RWPE2 (cell line): ENCODE data around the gene ICE1.
A peak's percentile ranks its signal among the peaks of the same experiment; 100 is the strongest.

Source experiments
- ATAC-seq: fragments of 200-7000 bp; cut with Tn5 transposase; 3 replicates; pipeline ENCODE4 v1.9.1; 2021; ENCODE audit warnings: low read depth
- DNase-seq: peaks from one replicate; pipeline ENCODE4 v3.0.0-alpha.2; 2020; ENCODE audit warnings: low spot score
- H3K27ac ChIP-seq: fragments of 450-650 bp; 2 replicates; pipeline ENCODE4 v1.5.1; 2017; ENCODE audit warnings: mild to moderate bottlenecking; ENCODE audit not compliant: poor library complexity, severe bottlenecking
- H3K27me3 ChIP-seq: fragments of 250-450 bp; sonication (Bioruptor Pico); 2 replicates; pipeline ENCODE4 v1.5.1; 2021; ENCODE audit warnings: mild to moderate bottlenecking, moderate library complexity; ENCODE audit not compliant: insufficient read depth, poor library complexity, severe bottlenecking
- H3K36me3 ChIP-seq: fragments of 250-450 bp; sonication (Bioruptor Pico); 2 replicates; pipeline ENCODE4 v1.5.1; 2020; ENCODE audit warnings: low read depth, mild to moderate bottlenecking, moderate library complexity
- H3K4me1 ChIP-seq: fragments of 250-450 bp; sonication (Bioruptor Pico); 2 replicates; pipeline ENCODE4 v1.5.1; 2021; ENCODE audit warnings: mild to moderate bottlenecking, moderate library complexity; ENCODE audit not compliant: insufficient read depth, poor library complexity, severe bottlenecking
- H3K4me3 ChIP-seq: fragments of 250-450 bp; sonication (Bioruptor Pico); 2 replicates; pipeline ENCODE4 v1.5.1; 2021; ENCODE audit warnings: mild to moderate bottlenecking, moderate library complexity; ENCODE audit not compliant: severe bottlenecking
- H3K9me3 ChIP-seq: fragments of 250-450 bp; sonication (Bioruptor Pico); 2 replicates; pipeline ENCODE4 v1.5.1; 2021; ENCODE audit warnings: mild to moderate bottlenecking, moderate library complexity; ENCODE audit not compliant: severe bottlenecking
- TF ChIP-seq, protein P1 (sequence below): fragments of 450-650 bp; IDR thresholded peaks from one replicate; pipeline ENCODE4 v1.5.1; 2017; ENCODE audit warnings: mild to moderate bottlenecking, moderate library complexity; ENCODE audit not compliant: poor library complexity, severe bottlenecking

The ICE1 gene

DNA sequence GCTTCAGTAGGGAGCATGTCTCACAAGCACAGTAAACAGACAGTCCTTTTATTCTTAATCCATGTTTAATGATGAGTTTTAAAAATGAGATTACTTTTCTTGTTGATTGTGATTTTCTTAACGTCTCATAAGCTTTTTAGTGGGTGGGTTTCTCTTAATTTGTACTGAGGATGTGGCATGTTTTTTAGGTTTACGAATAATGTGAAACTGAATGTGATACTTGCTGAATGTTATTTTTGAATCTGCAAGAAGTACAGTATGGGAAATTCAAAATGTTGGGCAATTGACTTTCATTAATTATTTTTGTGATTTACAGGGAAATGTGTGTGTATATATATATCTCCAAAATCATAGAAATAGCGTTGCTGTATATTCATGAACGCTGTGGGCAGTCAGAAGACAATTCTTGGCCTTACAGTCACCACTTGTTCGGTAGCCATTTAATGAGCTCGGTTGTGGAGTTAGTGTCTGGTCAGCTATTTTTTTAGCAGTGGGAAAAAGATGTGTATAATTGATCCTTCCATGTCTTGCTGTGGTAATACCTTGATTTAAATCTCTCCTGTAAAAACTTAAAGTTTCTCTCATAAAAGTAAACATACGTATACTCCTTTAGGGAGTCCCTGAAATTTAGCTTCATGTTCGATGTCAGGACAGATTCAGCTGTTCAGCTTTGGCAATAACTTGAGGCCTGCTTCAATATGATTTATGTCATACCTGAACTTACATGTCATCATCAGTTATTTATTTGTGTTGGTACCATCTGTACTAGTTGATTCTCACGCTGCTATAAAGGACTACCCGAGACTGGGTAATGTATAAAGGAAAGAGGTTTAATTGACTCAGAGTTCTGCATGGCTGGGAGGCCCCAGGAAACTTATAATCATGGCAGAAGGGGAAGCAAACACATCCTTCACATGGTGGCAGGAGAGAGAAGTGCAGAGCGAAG lies 15.0 kb downstream of the ICE1 start:
- H3K27me3 ChIP-seq, result no peaks in the 10 kb centered on the region
- no peaks in the 10 kb centered on the region for H3K9me3 ChIP-seq
- no peak for ATAC-seq
- peaks cover 3% of the 10 kb centered on the region for H3K4me1 ChIP-seq
- no peak overlapping the region for H3K4me3 ChIP-seq
- DNase-seq, result no peak
- H3K27ac ChIP-seq, result no peak overlapping the region
- TF ChIP-seq, protein P1, sequence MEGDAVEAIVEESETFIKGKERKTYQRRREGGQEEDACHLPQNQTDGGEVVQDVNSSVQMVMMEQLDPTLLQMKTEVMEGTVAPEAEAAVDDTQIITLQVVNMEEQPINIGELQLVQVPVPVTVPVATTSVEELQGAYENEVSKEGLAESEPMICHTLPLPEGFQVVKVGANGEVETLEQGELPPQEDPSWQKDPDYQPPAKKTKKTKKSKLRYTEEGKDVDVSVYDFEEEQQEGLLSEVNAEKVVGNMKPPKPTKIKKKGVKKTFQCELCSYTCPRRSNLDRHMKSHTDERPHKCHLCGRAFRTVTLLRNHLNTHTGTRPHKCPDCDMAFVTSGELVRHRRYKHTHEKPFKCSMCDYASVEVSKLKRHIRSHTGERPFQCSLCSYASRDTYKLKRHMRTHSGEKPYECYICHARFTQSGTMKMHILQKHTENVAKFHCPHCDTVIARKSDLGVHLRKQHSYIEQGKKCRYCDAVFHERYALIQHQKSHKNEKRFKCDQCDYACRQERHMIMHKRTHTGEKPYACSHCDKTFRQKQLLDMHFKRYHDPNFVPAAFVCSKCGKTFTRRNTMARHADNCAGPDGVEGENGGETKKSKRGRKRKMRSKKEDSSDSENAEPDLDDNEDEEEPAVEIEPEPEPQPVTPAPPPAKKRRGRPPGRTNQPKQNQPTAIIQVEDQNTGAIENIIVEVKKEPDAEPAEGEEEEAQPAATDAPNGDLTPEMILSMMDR, result no peak
- H3K36me3 ChIP-seq, result peaks cover 69% of the 10 kb centered on the region

DNA sequence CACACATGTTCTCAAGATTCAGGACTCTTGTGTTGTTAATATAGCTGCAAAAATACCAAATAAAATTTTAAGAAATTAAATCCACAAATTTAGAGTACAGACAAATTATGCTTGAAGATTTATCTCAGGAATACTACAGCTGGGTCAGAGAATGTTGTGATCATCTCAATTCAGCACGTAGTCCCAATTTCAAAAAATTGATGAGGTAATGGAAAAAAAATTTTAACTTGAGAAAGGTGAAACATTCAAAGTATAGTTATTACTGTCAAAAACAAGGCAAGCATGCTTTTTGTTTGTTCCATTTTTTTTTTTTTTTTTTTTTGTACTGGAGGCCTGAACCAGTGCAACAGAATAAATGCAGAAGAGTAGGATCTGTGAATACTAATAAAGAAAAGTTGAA lies 29.4 kb downstream of the ICE1 start:
- Histone ChIP-seq H3K27me3 (no peaks in the 10 kb centered on the region), H3K4me1 (no peaks in the 10 kb centered on the region), H3K27ac (no peak overlapping the region), H3K4me3 (no peak overlapping the region), H3K36me3 (peaks cover 97% of the 10 kb centered on the region), H3K9me3 (no peaks in the 10 kb centered on the region)
- ATAC-seq, result no peak
- TF ChIP-seq, protein P1, result no peak
- no peak for DNase-seq

GRCh38 chr5:5453131-5453530 lies 30.7 kb downstream of the ICE1 start:
- DNase-seq, result no peak
- Histone ChIP-seq H3K4me1 (no peaks in the 10 kb centered on the region), H3K27ac (no peak overlapping the region), H3K4me3 (no peak overlapping the region), H3K36me3 (peaks cover 97% of the 10 kb centered on the region), H3K27me3 (no peaks in the 10 kb centered on the region), H3K9me3 (no peaks in the 10 kb centered on the region)
- TF ChIP-seq, protein P1, result no peak
- ATAC-seq, result no peak

DNA sequence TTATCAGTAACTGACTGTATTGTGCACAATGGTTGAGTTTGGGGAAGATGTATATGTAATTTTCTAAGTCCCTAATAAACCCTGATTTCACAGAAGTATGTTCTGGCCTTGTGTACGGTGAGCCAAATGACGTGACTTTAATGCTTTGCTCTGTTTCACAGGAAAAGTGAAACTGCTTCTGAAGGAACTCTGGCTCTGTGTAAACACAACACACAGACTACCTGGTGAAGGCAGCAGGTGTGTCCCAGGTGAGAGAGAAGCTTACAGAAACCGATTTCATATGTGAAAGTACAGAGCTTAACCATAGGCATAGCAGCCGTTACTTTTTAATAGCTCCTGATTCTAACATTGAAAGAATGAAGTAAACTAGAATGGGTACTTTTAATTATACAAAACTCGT lies 31.9 kb downstream of the ICE1 start:
- no peak for ATAC-seq
- DNase-seq, result no peak
- TF ChIP-seq, protein P1, result no peak
- Histone ChIP-seq H3K27ac (no peak overlapping the region), H3K36me3 (peaks cover 97% of the 10 kb centered on the region), H3K9me3 (no peaks in the 10 kb centered on the region), H3K4me3 (no peak overlapping the region), H3K27me3 (no peaks in the 10 kb centered on the region), H3K4me1 (no peaks in the 10 kb centered on the region)

GRCh38 chr5:5456858-5457257 lies 34.4 kb downstream of the ICE1 start:
- DNase-seq (no peak), ATAC-seq (peak; percentile 53; the same call in 1 of the 3 replicates)
- no peaks in the 10 kb centered on the region for H3K9me3 ChIP-seq
- H3K4me1 ChIP-seq, result no peaks in the 10 kb centered on the region
- TF ChIP-seq, protein P1, result no peak
- no peak overlapping the region for H3K4me3 ChIP-seq
- H3K36me3 ChIP-seq, result peaks cover 97% of the 10 kb centered on the region
- no peak overlapping the region for H3K27ac ChIP-seq
- H3K27me3 ChIP-seq, result no peaks in the 10 kb centered on the region
